Endodermal cell (in vitro differentiated cells): Measurements from ENCODE around the gene CLIP2. TPM values are rescaled to one million over a fixed set of nuclear protein-coding genes. Genes with fewer than 3 reads are reported as not detected.
A peak's percentile ranks its signal among the peaks of the same experiment; 100 is the strongest.

Source experiments
- DNase-seq: peaks from one replicate; pipeline ENCODE4 v3.0.0-alpha.2; 2017
- H3K27ac ChIP-seq: 2 replicates; pipeline ENCODE4 v1.5.1; 2013; ENCODE audit warnings: mild to moderate bottlenecking, low read depth, low read length, moderate library complexity
- H3K27me3 ChIP-seq: 2 replicates; pipeline ENCODE4 v1.6.1; 2013; ENCODE audit warnings: mild to moderate bottlenecking, low read length, moderate library complexity; ENCODE audit not compliant: insufficient read depth, control insufficient read depth, poor library complexity, severe bottlenecking
- H3K36me3 ChIP-seq: 2 replicates; pipeline ENCODE4 v1.7.0; 2013; ENCODE audit warnings: mild to moderate bottlenecking, low read length, moderate library complexity; ENCODE audit not compliant: control insufficient read depth, insufficient read depth
- H3K4me1 ChIP-seq: one replicate; pipeline ENCODE4 v1.7.0; 2013; ENCODE audit warnings: low read length; ENCODE audit not compliant: control insufficient read depth, insufficient read depth
- H3K4me3 ChIP-seq: 2 replicates; pipeline ENCODE4 v1.5.1; 2013; ENCODE audit warnings: mild to moderate bottlenecking, low read length, moderate library complexity
- H3K9ac ChIP-seq: 2 replicates; pipeline ENCODE4 v1.6.1; 2013; ENCODE audit warnings: mild to moderate bottlenecking, low read length, moderate library complexity; ENCODE audit not compliant: poor library complexity, severe bottlenecking; ENCODE audit errors: extremely low read depth
- H3K9me3 ChIP-seq: 2 replicates; pipeline ENCODE4 v1.6.1; 2013; ENCODE audit warnings: mild to moderate bottlenecking, low read length, moderate library complexity; ENCODE audit not compliant: control insufficient read depth
- H3K27ac Mint-ChIP-seq: 2 replicates; pipeline ENCODE4 v1.8.0; 2020; ENCODE audit warnings: mixed read lengths
- H3K27me3 Mint-ChIP-seq: 2 replicates; pipeline ENCODE4 v1.8.0; 2021; ENCODE audit warnings: mild to moderate bottlenecking, mixed read lengths; ENCODE audit not compliant: insufficient read depth
- H3K36me3 Mint-ChIP-seq: 2 replicates; pipeline ENCODE4 v1.8.0; 2020; ENCODE audit warnings: low read depth, mixed read lengths
- H3K4me1 Mint-ChIP-seq: 2 replicates; pipeline ENCODE4 v1.8.0; 2020; ENCODE audit warnings: mixed read lengths
- H3K4me3 Mint-ChIP-seq: 2 replicates; pipeline ENCODE4 v1.8.0; 2020; ENCODE audit warnings: mild to moderate bottlenecking, moderate library complexity, mixed read lengths
- H3K9me3 Mint-ChIP-seq: 2 replicates; pipeline ENCODE4 v1.8.0; 2020; ENCODE audit warnings: mild to moderate bottlenecking, mixed read lengths
- WGBS, 2 experiments: methylation state at CpG; one replicate each; pipeline versions ENCODE4 v1.1.5 to v1.1.7; 2013; ENCODE audit warnings: missing lambda C conversion rate in 2 of 2, mixed read lengths in 1 of 2; ENCODE audit not compliant: insufficient coverage in 1 of 2, insufficient read length in 1 of 2; 5-methylcytosine and 5-hydroxymethylcytosine counted together
- total RNA-seq, 2 donors: library from RNA; stranded (reverse); fragmentation: NEBNext Ultra II Directional in 1 of 2; extraction: Animal tissue kit (Norgen Biotek cat#: 25700) in 1 of 2; gene quantifications; 2 replicates in 1 of 2; 3 replicates in 1 of 2; pipeline ENCODE4 v1.2.1, GENCODE V29; 2021
- TF ChIP-seq, protein P1 (sequence below): fragments of 200-600 bp; sonication (generic); conservative IDR thresholded peaks from 2 replicates; pipeline ENCODE4 v1.5.0; 2021; ENCODE audit warnings: antibody characterized with exemption, mild to moderate bottlenecking

CLIP2 gene
- total RNA-seq, 2 donors from 2014 or later: 44.3 to 57.2 TPM

DNA sequence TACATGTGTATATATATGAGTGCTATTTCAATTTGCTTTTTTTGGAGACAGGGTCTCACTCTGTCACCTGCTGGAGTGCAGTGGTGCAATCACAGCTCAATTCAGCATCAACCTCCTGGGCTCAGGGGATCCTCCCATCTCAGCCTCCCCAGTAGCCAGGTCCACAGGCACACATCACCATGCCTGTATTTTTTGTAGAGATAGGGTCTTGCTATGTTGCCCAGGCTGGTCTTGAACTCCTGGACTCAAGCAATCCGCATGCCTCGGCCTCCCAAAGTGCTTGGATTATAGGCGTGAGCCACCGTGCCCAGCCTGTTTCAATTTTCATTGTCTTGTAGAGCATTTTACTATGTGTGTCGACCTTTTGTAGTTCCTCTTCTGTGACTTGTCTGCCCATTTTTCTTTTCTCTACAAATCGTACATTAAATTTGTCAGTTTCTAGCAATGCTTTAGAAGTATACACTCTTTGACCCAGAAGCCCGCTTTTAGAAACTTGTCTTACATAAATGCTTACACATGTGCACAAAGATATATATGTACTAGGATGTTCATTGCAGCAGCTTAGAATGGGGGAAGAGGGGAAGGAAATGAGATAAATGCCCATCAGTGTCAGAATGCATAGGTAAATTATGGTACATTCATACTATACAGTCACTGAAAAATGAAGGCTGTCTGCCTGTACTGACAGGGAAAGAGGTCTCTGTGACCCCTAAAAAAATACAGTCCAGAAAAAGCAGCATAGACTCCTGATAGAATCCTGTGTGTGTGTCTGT is 22.8 kb upstream of the CLIP2 start:
- Histone ChIP-seq H3K27me3 (no peaks in the 10 kb centered on the region), H3K9me3 (no peaks in the 10 kb centered on the region), H3K36me3 (no peaks in the 10 kb centered on the region), H3K4me1 (no peaks in the 10 kb centered on the region), H3K9ac (no peak overlapping the region), H3K27ac (no peak overlapping the region), H3K4me3 (no peak overlapping the region)
- peaks cover 6% of the 10 kb centered on the region for H3K4me1 Mint-ChIP-seq
- H3K27ac Mint-ChIP-seq: no peak overlapping the region
- no peaks in the 10 kb centered on the region for H3K9me3 Mint-ChIP-seq
- no peaks in the 10 kb centered on the region for H3K36me3 Mint-ChIP-seq
- TF ChIP-seq, protein P1, sequence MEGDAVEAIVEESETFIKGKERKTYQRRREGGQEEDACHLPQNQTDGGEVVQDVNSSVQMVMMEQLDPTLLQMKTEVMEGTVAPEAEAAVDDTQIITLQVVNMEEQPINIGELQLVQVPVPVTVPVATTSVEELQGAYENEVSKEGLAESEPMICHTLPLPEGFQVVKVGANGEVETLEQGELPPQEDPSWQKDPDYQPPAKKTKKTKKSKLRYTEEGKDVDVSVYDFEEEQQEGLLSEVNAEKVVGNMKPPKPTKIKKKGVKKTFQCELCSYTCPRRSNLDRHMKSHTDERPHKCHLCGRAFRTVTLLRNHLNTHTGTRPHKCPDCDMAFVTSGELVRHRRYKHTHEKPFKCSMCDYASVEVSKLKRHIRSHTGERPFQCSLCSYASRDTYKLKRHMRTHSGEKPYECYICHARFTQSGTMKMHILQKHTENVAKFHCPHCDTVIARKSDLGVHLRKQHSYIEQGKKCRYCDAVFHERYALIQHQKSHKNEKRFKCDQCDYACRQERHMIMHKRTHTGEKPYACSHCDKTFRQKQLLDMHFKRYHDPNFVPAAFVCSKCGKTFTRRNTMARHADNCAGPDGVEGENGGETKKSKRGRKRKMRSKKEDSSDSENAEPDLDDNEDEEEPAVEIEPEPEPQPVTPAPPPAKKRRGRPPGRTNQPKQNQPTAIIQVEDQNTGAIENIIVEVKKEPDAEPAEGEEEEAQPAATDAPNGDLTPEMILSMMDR: no peak
- H3K4me3 Mint-ChIP-seq: no peak overlapping the region
- no peaks in the 10 kb centered on the region for H3K27me3 Mint-ChIP-seq
- DNase-seq: no peak
- WGBS, 2 experiments: 86 to 97% methylated on average over 5 to 7 of the region's 7 CpGs

DNA sequence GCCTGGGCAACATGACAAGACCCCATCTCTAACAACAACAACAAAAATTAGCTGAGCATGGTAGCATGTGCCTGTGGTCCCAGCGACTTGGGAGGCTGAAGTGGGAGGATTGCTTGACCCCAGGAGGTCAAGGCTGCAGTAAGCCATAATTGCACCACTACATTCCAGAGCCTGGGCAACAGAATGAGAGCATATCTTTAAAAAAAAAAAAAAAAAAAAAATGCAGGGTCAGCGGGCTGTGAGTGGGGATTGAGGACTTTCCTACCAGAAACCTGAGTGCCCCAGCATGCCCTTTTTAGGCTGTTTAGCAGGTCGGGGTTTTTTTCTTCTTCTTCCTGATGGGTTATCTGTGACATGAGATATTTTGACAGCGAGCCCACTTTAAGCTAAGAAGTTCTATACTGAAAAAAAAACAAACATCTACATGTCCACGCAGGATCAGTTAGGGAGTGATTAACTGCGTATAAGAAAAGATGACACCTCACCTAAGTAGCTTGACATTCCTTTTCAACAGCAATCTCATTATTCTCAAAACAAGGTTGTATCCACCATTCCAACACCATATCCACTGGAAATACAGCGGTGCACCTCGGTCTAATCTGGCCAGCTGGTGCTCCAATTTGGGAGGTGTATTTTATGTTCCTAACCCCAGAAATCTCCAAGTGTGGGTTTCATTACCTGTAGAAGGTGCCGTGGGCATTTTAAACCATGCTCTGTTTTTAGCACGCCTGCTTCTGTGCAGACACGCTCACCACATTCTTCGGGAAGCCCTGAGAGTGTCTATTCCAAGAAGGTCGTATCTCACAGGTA is 21.2 kb upstream of the CLIP2 start:
- Mint-ChIP-seq H3K27ac (no peak overlapping the region), H3K36me3 (no peaks in the 10 kb centered on the region), H3K9me3 (no peaks in the 10 kb centered on the region), H3K27me3 (no peaks in the 10 kb centered on the region), H3K4me1 (peaks cover 13% of the 10 kb centered on the region), H3K4me3 (no peak overlapping the region)
- Histone ChIP-seq H3K36me3 (no peaks in the 10 kb centered on the region), H3K9ac (no peak overlapping the region), H3K27me3 (no peaks in the 10 kb centered on the region), H3K4me1 (no peaks in the 10 kb centered on the region), H3K9me3 (no peaks in the 10 kb centered on the region), H3K4me3 (no peak overlapping the region), H3K27ac (no peak overlapping the region)
- TF ChIP-seq, protein P1: no peak
- 91% methylated on average over 7 to 13 of the region's 13 CpGs for WGBS, 2 experiments
- DNase-seq: no peak

DNA sequence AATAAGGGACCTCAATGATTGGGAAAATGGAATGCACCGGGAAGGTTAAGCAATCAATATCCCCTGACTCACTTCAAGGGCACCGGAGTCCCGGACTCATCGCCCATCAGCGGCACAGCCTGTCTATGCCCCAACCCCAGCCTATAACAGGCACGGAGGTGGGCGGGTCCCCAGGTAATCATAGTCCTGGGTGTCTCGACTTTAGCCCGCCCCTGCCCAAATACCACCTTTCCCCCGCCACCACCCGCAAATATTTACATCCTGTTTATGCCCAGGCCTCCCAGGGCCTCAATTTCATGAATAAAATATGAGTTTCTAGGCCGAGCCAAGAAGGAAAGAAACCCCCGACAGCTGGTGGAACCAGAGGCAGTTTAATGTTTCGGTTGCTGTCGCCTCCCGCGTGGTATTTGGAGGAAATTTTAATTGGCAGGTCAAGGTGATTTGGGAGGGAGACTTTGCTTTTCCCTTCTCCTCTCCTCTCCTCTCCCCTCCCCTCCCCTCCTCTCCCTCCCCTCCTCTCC is 19.4 kb upstream of the CLIP2 start:
- Histone ChIP-seq H3K36me3 (no peaks in the 10 kb centered on the region), H3K9ac (no peak overlapping the region), H3K9me3 (no peaks in the 10 kb centered on the region), H3K4me1 (no peaks in the 10 kb centered on the region), H3K4me3 (peak overlapping the region; percentile 79), H3K27ac (no peak overlapping the region), H3K27me3 (no peaks in the 10 kb centered on the region)
- Mint-ChIP-seq H3K9me3 (no peaks in the 10 kb centered on the region), H3K27me3 (no peaks in the 10 kb centered on the region), H3K36me3 (no peaks in the 10 kb centered on the region), H3K4me3 (peak overlapping the region; percentile 64), H3K4me1 (peaks cover 13% of the 10 kb centered on the region), H3K27ac (peak overlapping the region; percentile 68)
- 14 to 21% methylated on average over 3 to 16 of the region's 17 CpGs for WGBS, 2 experiments
- TF ChIP-seq, protein P1: no peak
- DNase-seq: peak; percentile 95
